HG03097 (cell line): ENCODE data around the gene SERPINA12.

Source experiments
- ATAC-seq: cut with Tn5 transposase; IDR thresholded peaks from one replicate; pipeline ENCODE4 v1.9.1; 2021; ENCODE audit not compliant: unreplicated experiment, low FRiP score

Gene SERPINA12

GRCh38 chr14:94445003-94445402 is 64.3 kb downstream of the SERPINA12 start:
- ATAC-seq = no peak

- ATAC-seq = no peak
Measured at GRCh38 chr14:94441531-94442205, 67.6 kb downstream of the SERPINA12 start.

- no peak for ATAC-seq
Measured at GRCh38 chr14:94441130-94441529, 68.1 kb downstream of the SERPINA12 start.

GRCh38 chr14:94439453-94440057 is 69.7 kb downstream of the SERPINA12 start:
- ATAC-seq = no peak
